Naive thymus-derived CD8-positive, alpha-beta T cell (primary cell): Measurements from ENCODE around the gene PFDN5. TPM values are rescaled to one million over a fixed set of nuclear protein-coding genes. Genes with fewer than 3 reads are reported as not detected.
"Not testable (repeated sequence)": the region's sequence is repeated elsewhere in the genome, so short reads cannot be mapped to it uniquely, and the experiment has no call there.

Experiments
- ATAC-seq, 2 donors: fragments of 150-1000 bp; cut with Tn5 transposase in 1 of 2; sonication (Bioruptor Pico), chemical (Tn5 transposase) in 1 of 2; 1 replicate in 1 of 2; 2 replicates in 1 of 2; pipeline ENCODE4 v1.10.0; 2021; ENCODE audit warnings: mild to moderate bottlenecking in 2 of 2, moderate library complexity in 2 of 2
- POLR2A ChIA-PET: fragments of 350-600 bp; sonication (Branson Sonifier 250); formaldehyde crosslinking; loops from one replicate; lab custom pipeline; 2021; ENCODE audit warnings: antibody characterized with exemption; lab: Charles Lee
- DNase-seq, 10 donors: peaks; one replicate each; pipeline versions ENCODE4 v3.0.0 to v3.0.0-alpha.2; 2020 to 2022
- H3K27ac Mint-ChIP-seq, 10 donors: one replicate each; pipeline ENCODE4 v1.8.0; 2020 to 2022; ENCODE audit warnings: mild to moderate bottlenecking in 10 of 10, mixed read lengths in 10 of 10, moderate library complexity in 4 of 10, inconsistent platforms in 1 of 10
- H3K27me3 Mint-ChIP-seq, 5 donors: one replicate each; pipeline ENCODE4 v1.8.0; 2021 to 2022; ENCODE audit warnings: mixed read lengths in 5 of 5
- H3K36me3 Mint-ChIP-seq, 3 donors: one replicate each; pipeline ENCODE4 v1.8.0; 2020 to 2022; ENCODE audit warnings: mixed read lengths in 3 of 3, mild to moderate bottlenecking in 2 of 3, inconsistent platforms in 1 of 3
- H3K4me1 Mint-ChIP-seq, 4 donors: one replicate each; pipeline ENCODE4 v1.8.0; 2021 to 2022; ENCODE audit warnings: mixed read lengths in 4 of 4
- H3K4me3 Mint-ChIP-seq, 10 donors: one replicate each; pipeline ENCODE4 v1.8.0; 2020 to 2022; ENCODE audit warnings: mild to moderate bottlenecking in 10 of 10, mixed read lengths in 10 of 10, moderate library complexity in 6 of 10, inconsistent platforms in 1 of 10
- H3K9me3 Mint-ChIP-seq, 9 donors: one replicate each; pipeline ENCODE4 v1.8.0; 2020 to 2022; ENCODE audit warnings: mixed read lengths in 9 of 9, mild to moderate bottlenecking in 3 of 9, inconsistent platforms in 1 of 9, moderate library complexity in 1 of 9
- polyA plus RNA-seq, 3 donors: library from polyadenylated mRNA; unstranded; fragments of 300-500 nt; fragmentation: Illumina TruSeq; gene quantifications; one replicate each; pipeline ENCODE4 v1.2.3, GENCODE V29; 2021
- total RNA-seq, 8 experiments: library from RNA in 2 of 8; stranded (reverse) in 2 of 8; gene quantifications; one replicate each; pipeline ENCODE4 v1.2.3 and lab custom pipeline; 2021 to 2026

PFDN5 gene
- total and polyA plus RNA-seq, 5 experiments from 2014 or later, result 663 to 1,928 (median 1,657) TPM

GRCh38 chr12:53313996-53314395, 18.7 kb downstream of the PFDN5 start:
- Mint-ChIP-seq H3K27me3 (no peaks in the 10 kb centered on the region), H3K27ac (peak overlapping the region in 2 of 10 donors; percentile 33 to 71), H3K4me1 (peaks cover 4 to 8% (median 6%) of the 10 kb centered on the region in 4 donors), H3K9me3 (no peaks in the 10 kb centered on the region), H3K4me3 (no peak overlapping the region), H3K36me3 (peaks cover 6 to 81% (median 17%) of the 10 kb centered on the region in 3 donors)
- POLR2A ChIA-PET, result no interaction called here
- ATAC-seq, result no peak
- no peak for DNase-seq

- POLR2A ChIA-PET, result interaction anchor here (0.7 to 5.2 kb wide), 33 partner anchors 10 to 1413 kb away, joined by 3 to 80 read pairs (median 5); partner anchors contain the start of genes CSAD, EIF4B, ESPL1 and ITGB7
- ATAC-seq (no peak), DNase-seq (no peak)
- Mint-ChIP-seq H3K4me1 (peaks cover 27 to 48% (median 43%) of the 10 kb centered on the region in 4 donors), H3K27me3 (no peaks in the 10 kb centered on the region), H3K9me3 (no peaks in the 10 kb centered on the region), H3K4me3 (peak overlapping the region; percentile 90 to 100 (median 98)), H3K27ac (peak overlapping the region; percentile 96 to 99 (median 97)), H3K36me3 (peaks cover 6 to 45% (median 9%) of the 10 kb centered on the region in 3 donors)
Measured at GRCh38 chr12:53320352-53321195, 25.2 kb downstream of the PFDN5 start.

GRCh38 chr12:53324113-53324778, 28.9 kb downstream of the PFDN5 start:
- H3K9me3 Mint-ChIP-seq, result no peaks in the 10 kb centered on the region
- POLR2A ChIA-PET, result interaction anchor here (0.5 to 5.4 kb wide), 17 partner anchors 12 to 402 kb away, joined by 3 to 80 read pairs (median 5); partner anchors contain the start of genes CSAD, MAP3K12, MYG1 and PFDN5

GRCh38 chr12:53324779-53325510, 29.6 kb downstream of the PFDN5 start:
- POLR2A ChIA-PET, result interaction anchor here (0.6 to 5.4 kb wide), 17 partner anchors 10 to 402 kb away, joined by 3 to 80 read pairs (median 4); partner anchors contain the start of genes CSAD, MYG1, PFDN5 and SP1
- Mint-ChIP-seq H3K27ac (peak overlapping the region; percentile 94 to 98 (median 96)), H3K4me3 (peak overlapping the region; percentile 87 to 99 (median 96)), H3K27me3 (peaks cover 0 to 2% (median 0%) of the 10 kb centered on the region in 5 donors), H3K9me3 (no peaks in the 10 kb centered on the region), H3K4me1 (peaks cover 29 to 45% (median 39%) of the 10 kb centered on the region in 4 donors), H3K36me3 (peaks cover 0 to 7% (median 2%) of the 10 kb centered on the region in 3 donors)
- DNase-seq, result peak; percentile 70 to 90 (median 75)
- ATAC-seq, result peak; percentile 56 to 66

More at GRCh38 chr12:53324113-53324778, 28.9 kb downstream of the PFDN5 start:
- Mint-ChIP-seq H3K36me3 (peaks cover 0 to 12% (median 2%) of the 10 kb centered on the region in 3 donors), H3K27me3 (peaks cover 0 to 2% (median 0%) of the 10 kb centered on the region in 5 donors), H3K4me1 (peaks cover 29 to 49% (median 41%) of the 10 kb centered on the region in 4 donors), H3K27ac (peak overlapping the region; percentile 94 to 98 (median 96)), H3K4me3 (peak overlapping the region; percentile 87 to 99 (median 96))
- DNase-seq (peak in 9 of 10 donors; percentile 28 to 76 (median 50)), ATAC-seq (peak; percentile 47 to 48)

DNA sequence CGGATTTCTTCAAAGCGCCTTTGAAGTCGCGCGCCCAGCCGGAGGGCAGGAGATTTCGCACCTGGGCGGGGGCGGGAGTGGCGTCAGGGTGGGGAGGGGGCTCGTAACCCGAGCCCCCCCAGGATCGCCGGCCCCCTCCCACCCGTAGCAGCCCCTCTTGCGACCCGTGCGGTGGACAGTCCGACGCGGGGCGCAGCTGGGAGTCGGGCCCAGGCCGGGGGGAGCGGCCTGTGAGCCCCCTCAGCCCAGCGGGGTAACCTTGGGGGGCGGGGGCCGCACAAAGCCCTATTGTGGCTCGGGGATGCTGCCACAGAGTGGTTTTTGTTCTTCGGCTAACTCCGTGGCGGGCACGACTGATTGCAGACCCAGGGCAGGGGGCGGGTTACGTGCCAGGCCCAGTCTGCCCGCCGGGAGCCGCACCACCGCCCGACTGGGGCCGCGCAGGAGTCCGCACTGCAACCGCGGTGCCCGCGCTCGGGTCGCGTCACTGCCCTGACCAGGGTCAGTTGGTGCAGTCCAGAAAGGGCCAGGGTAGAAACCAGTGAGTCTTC, 30.2 kb downstream of the PFDN5 start:
- no peaks in the 10 kb centered on the region for H3K9me3 Mint-ChIP-seq
- ATAC-seq (no peak), DNase-seq (peak in 4 of 10 donors; percentile 15 to 33 (median 26))
- peak overlapping the region in 5 of 10 donors; percentile 56 to 96 (median 66) for H3K27ac Mint-ChIP-seq
- peaks cover 0 to 2% (median 0%) of the 10 kb centered on the region in 5 donors for H3K27me3 Mint-ChIP-seq
- peak overlapping the region; percentile 80 to 99 (median 87) for H3K4me3 Mint-ChIP-seq
- POLR2A ChIA-PET, result interaction anchor here (0.6 to 5.4 kb wide), 16 partner anchors 9 to 227 kb away, joined by 3 to 80 read pairs (median 4); partner anchors contain the start of genes CSAD, MYG1, PFDN5 and SOAT2
- H3K4me1 Mint-ChIP-seq, result peaks cover 27 to 39% (median 32%) of the 10 kb centered on the region in 4 donors
- peaks cover 0 to 2% (median 0%) of the 10 kb centered on the region in 3 donors for H3K36me3 Mint-ChIP-seq

DNA sequence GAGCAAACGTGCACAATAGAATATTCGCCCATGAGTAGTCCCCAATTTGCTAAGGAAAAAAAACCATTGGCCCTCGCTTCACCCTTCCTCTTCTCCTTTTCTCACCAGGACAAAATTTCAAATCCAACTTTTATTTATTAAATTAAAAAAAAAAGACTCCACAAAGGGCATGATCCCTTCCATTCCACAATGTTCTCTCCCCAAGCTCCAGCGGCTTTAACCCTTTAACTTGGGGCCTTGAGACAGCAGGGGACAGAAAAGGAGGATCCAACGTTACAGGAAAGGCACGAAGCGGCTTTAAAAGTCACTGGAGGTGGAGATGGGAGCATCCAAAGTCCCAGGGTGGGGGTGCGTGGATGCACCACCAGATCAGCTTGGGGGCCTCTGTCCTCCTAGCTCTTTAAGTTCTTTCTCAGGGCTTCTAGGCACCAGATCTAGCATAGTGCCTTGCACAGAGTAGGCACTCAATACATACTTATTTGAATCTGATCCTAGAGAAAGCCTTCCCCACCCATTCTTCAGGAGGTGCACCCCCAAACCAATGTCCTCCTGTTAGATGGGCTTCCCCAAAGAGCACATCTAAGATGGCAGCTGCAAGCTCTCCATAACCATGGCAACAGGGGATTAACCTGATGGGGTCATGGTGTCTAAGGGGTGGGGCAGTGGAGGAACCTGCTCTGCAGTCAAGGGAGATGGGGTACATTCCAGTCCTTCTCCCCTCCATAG, 31.3 kb downstream of the PFDN5 start:
- H3K27me3 Mint-ChIP-seq, result peaks cover 0 to 2% (median 0%) of the 10 kb centered on the region in 5 donors
- no peaks in the 10 kb centered on the region for H3K9me3 Mint-ChIP-seq
- ATAC-seq (no peak), DNase-seq (no peak)
- peak overlapping the region in 7 of 10 donors; percentile 66 to 89 (median 83) for H3K27ac Mint-ChIP-seq
- peak overlapping the region; percentile 71 to 99 (median 82) for H3K4me3 Mint-ChIP-seq
- no peaks in the 10 kb centered on the region for H3K36me3 Mint-ChIP-seq
- peaks cover 17 to 28% (median 22%) of the 10 kb centered on the region in 4 donors for H3K4me1 Mint-ChIP-seq
- POLR2A ChIA-PET, result interaction anchor here (0.5 to 5.4 kb wide), 5 partner anchors 18 to 179 kb away, joined by 3 to 24 read pairs (median 5); partner anchors contain the start of gene SP1

GRCh38 chr12:53327435-53328042, 32.2 kb downstream of the PFDN5 start:
- DNase-seq, result no peak
- H3K4me3 Mint-ChIP-seq, result peak overlapping the region in 6 of 10 donors; percentile 2 to 81 (median 48)
- no peak for ATAC-seq
- no peaks in the 10 kb centered on the region for H3K9me3 Mint-ChIP-seq
- H3K27ac Mint-ChIP-seq, result peak overlapping the region in 5 of 10 donors; percentile 6 to 54 (median 28)
- H3K36me3 Mint-ChIP-seq, result no peaks in the 10 kb centered on the region
- H3K4me1 Mint-ChIP-seq, result peaks cover 15 to 23% (median 20%) of the 10 kb centered on the region in 4 donors
- peaks cover 0 to 10% (median 4%) of the 10 kb centered on the region in 5 donors for H3K27me3 Mint-ChIP-seq
- POLR2A ChIA-PET, result interaction anchor here (2.1 to 5.4 kb wide), 2 partner anchors 17 to 52 kb away, joined by 11 to 24 read pairs; partner anchors contain the start of gene SP1

GRCh38 chr12:53328043-53328435, 32.7 kb downstream of the PFDN5 start:
- no peaks in the 10 kb centered on the region for H3K36me3 Mint-ChIP-seq
- H3K4me3 Mint-ChIP-seq, result no peak overlapping the region
- peak overlapping the region in 3 of 10 donors; percentile 8 to 54 (median 22) for H3K27ac Mint-ChIP-seq
- peaks cover 15 to 20% (median 16%) of the 10 kb centered on the region in 4 donors for H3K4me1 Mint-ChIP-seq
- H3K9me3 Mint-ChIP-seq, result no peaks in the 10 kb centered on the region
- no peak for ATAC-seq
- H3K27me3 Mint-ChIP-seq, result peaks cover 0 to 13% (median 4%) of the 10 kb centered on the region in 5 donors
- POLR2A ChIA-PET, result interaction anchor here (2.1 kb wide), 1 partner anchor 17 kb away, joined by 11 read pairs; no protein-coding TSS in a partner anchor
- DNase-seq, result no peak

- POLR2A ChIA-PET, result interaction anchor here (0.6 kb wide), 1 partner anchor 109 kb away, joined by 3 read pairs; no protein-coding TSS in a partner anchor
- Mint-ChIP-seq H3K36me3 (no peaks in the 10 kb centered on the region), H3K27ac (no peak overlapping the region), H3K4me1 (peaks cover 0 to 7% (median 6%) of the 10 kb centered on the region in 4 donors), H3K4me3 (no peak overlapping the region), H3K27me3 (peaks cover 0 to 39% (median 7%) of the 10 kb centered on the region in 5 donors), H3K9me3 (no peaks in the 10 kb centered on the region)
- no peak for ATAC-seq
- no peak for DNase-seq
Measured at GRCh38 chr12:53330671-53331070, 35.3 kb downstream of the PFDN5 start.

- H3K9me3 Mint-ChIP-seq, ATAC-seq, DNase-seq, H3K36me3 Mint-ChIP-seq, POLR2A ChIA-PET: not testable (repeated sequence)
- H3K4me1 Mint-ChIP-seq, result peaks cover 0 to 10% (median 6%) of the 10 kb centered on the region in 4 donors
- H3K27ac Mint-ChIP-seq, result peak overlapping the region in 1 of 10 donors; percentile 35
- H3K27me3 Mint-ChIP-seq, result peaks cover 11 to 56% (median 18%) of the 10 kb centered on the region in 5 donors
- H3K4me3 Mint-ChIP-seq, result peak overlapping the region in 1 of 10 donors; percentile 45
Measured at GRCh38 chr12:53332339-53332738, 37.0 kb downstream of the PFDN5 start.
